GM19452 (cell line): ENCODE results near the gene GSKIP.

Experiments
- ATAC-seq: cut with Tn5 transposase; IDR thresholded peaks from one replicate; pipeline ENCODE4 v1.9.1; 2021; ENCODE audit not compliant: unreplicated experiment

GSKIP gene

DNA sequence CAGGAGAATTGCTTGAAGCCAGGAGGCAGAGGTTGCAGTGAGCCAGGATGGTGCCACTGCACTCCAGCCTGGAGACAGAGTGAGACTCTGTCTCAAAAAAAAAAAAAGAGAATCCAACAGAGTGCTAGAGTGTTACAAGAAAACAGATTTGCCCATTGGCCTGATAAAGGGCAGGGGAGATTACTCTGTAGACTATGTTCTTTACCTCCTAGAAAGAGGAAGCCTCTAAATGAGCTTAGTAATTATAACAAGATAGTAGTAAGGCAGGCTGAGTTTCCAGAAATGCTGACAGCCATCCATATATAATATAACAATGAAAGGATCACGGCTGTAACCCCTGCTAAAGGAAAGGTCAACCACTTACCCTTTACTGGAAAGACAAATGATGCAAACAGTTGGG, 53.0 kb downstream of the GSKIP start:
- no peak for ATAC-seq

- ATAC-seq = no peak
Observed at GRCh38 chr14:96417254-96417653, 53.9 kb downstream of the GSKIP start.

DNA sequence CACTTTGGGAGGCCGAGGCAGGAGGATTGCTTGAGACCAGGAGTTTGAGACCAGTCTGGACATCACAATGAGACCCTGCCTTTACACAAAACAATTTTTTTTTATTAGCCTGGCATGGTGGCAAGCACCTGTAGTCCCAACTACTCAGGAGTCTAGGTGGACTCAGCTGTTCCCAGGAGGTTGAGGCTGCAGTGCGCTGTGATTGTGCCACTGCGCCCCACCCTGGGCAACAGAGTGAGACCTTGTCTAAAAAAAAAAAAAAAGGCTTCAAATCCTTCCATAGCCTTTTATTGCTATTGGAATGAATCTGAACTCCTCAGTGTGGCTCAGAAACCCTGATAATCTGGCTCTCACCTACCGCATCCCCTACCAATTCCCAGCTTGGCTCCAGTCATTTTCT, 54.7 kb downstream of the GSKIP start:
- ATAC-seq = no peak

DNA sequence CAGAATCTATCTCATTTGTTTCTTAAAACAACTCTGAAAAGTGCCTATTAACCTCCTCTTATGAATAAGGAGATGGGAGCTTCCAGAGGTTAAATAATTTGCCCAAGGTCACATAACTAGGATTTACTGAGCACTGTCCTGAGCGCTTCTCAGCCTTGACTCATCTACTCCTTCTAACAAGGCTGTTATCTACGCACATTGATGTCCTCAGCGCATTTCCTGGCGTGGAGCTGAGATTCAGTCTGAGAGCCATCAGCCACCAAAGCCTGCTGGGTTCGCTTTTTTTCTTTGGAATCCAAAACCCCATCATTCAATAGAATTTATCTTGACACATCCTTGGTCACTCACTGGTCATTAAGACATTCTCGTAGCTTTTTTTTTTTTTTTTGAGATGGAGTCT, 57.9 kb downstream of the GSKIP start:
- ATAC-seq = no peak

- ATAC-seq = no peak
Observed at GRCh38 chr14:96422992-96423391, 59.7 kb downstream of the GSKIP start.

- no peak for ATAC-seq
Observed at GRCh38 chr14:96423446-96424108, 60.3 kb downstream of the GSKIP start.

DNA sequence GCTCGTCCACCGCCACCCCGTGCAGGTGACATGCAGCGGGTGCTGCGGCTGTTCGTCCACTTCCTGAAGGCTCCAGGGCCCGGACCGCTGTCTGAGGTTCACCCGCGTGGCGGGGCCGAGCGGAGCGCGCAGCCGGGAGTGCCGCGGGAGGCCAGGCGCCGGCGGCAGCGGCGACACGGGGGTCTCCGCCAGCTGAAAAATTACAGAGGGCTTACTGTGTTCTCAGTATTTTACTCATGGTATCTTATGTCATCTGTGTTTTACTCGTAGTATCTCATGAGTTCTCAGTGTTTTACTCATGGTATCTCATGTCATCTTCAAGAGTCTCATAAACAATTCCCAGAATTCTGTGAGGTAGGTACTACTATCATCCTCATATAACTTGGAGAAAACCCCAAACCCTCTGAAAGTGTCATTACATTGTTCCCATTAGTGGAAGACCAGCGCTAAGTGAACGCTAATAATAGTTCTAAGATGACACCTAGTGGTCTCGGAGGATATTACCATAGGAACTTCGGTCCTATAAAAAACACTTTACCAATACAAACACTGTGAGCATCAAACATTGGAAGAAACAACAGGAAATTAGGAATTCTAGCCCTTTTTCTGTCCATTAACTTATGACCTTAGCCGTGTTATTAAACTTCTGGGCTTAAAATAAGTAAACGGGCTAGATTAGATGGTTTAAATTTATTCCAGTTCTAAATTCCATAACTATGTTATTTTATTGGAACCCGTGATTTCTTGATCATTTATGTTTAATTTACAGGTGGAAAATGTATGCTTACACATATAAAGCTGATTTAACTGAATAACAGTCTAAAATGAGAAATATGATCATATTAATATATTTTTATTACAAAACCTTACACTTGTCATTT, 61.0 kb downstream of the GSKIP start:
- ATAC-seq = peak; percentile 78

- no peak for ATAC-seq
Observed at GRCh38 chr14:96434040-96434439, 70.7 kb downstream of the GSKIP start.
